Ammon's horn (tissue), 1 donor: ENCODE data around the gene SMAD3.
A peak's percentile ranks its signal among the peaks of the same experiment; 100 is the strongest.
"Not testable (repeated sequence)": the region's sequence is repeated elsewhere in the genome, so short reads cannot be mapped to it uniquely, and the experiment has no call there.

Experiments
- DNase-seq: peaks from one replicate; pipeline ENCODE4 v3.0.0-alpha.2; 2016; ENCODE audit warnings: low spot score

The SMAD3 gene

GRCh38 chr15:67110958-67111864, 45.8 kb downstream of the SMAD3 start:
- DNase-seq, result no peak

GRCh38 chr15:67114046-67114445, 48.6 kb downstream of the SMAD3 start:
- no peak for DNase-seq

- DNase-seq, result no peak
Observed at GRCh38 chr15:67114846-67115585, 49.6 kb downstream of the SMAD3 start.

- DNase-seq, result no peak
Observed at GRCh38 chr15:67115586-67115969, 50.2 kb downstream of the SMAD3 start.

GRCh38 chr15:67116742-67117141, 51.3 kb downstream of the SMAD3 start:
- no peak for DNase-seq

- DNase-seq, result no peak
Observed at GRCh38 chr15:67117370-67117769, 52.0 kb downstream of the SMAD3 start.

GRCh38 chr15:67118808-67119207, 53.4 kb downstream of the SMAD3 start:
- no peak for DNase-seq

GRCh38 chr15:67119238-67119846, 53.9 kb downstream of the SMAD3 start:
- DNase-seq, result no peak

GRCh38 chr15:67120009-67120838, 54.8 kb downstream of the SMAD3 start:
- no peak for DNase-seq

- DNase-seq, result peak; percentile 64
Observed at GRCh38 chr15:67120839-67121643, 55.6 kb downstream of the SMAD3 start.

- no peak for DNase-seq
Observed at GRCh38 chr15:67121644-67122605, 56.5 kb downstream of the SMAD3 start.

GRCh38 chr15:67122816-67123215, 57.4 kb downstream of the SMAD3 start:
- DNase-seq, result not testable (repeated sequence)

- DNase-seq, result not testable (repeated sequence)
Observed at GRCh38 chr15:67123291-67123690, 57.9 kb downstream of the SMAD3 start.

GRCh38 chr15:67124111-67124510, 58.7 kb downstream of the SMAD3 start:
- DNase-seq, result no peak

GRCh38 chr15:67124911-67125588, 59.6 kb downstream of the SMAD3 start:
- no peak for DNase-seq

- DNase-seq, result peak; percentile 59
Observed at GRCh38 chr15:67125589-67126502, 60.4 kb downstream of the SMAD3 start.

GRCh38 chr15:67126551-67127330, 61.3 kb downstream of the SMAD3 start:
- no peak for DNase-seq
